Measurements from ENCODE around the gene TPX2. TPM values are rescaled to one million over a fixed set of nuclear protein-coding genes. Genes with fewer than 3 reads are reported as not detected.

The TPX2 gene
- total RNA-seq, 4 donors from 2014 or later = 0.12 to 32.4 (median 0.59) TPM; not detected in 1

DNA sequence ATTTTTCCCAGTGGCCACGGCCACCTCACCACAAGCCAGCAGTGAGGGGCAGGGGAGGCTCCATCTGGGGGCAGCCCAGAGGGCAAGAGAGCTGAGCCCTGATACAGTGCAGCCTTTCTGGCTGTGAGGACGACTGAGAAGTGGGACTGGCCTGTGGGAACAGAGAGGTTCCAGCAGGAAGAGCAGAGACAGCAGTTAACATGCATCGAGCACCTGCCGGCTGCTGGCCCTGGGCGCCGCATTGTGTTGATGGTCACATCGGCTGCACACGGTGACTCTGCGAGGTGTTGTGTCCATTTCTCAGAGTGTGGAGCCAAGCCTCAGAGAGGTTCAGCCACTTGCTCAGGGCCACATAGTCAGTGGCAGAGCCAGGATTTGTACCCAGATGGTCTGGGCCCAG lies 96.5 kb downstream of the TPX2 start:
- peak overlapping the region; percentile 17 to 24 for H3K27ac ChIP-seq
- no peak overlapping the region for H3K4me3 ChIP-seq
- TF ChIP-seq CTCF (IDR thresholded peaks at IDR 0.05) (no peak), POLR2A (IDR thresholded peaks at IDR 0.05) (no peak)
- no peaks in the 10 kb centered on the region for H3K9me3 ChIP-seq
- H3K36me3 ChIP-seq = no peaks in the 10 kb centered on the region
- H3K27me3 ChIP-seq = no peaks in the 10 kb centered on the region
- intact Hi-C loops (cut with DNase I; ENCODE audit: low total_unique reads) = no loop called here
- no peaks in the 10 kb centered on the region for H3K4me1 ChIP-seq
- DNase-seq = no peak

- DNase-seq = peak; percentile 73 to 79
- Histone ChIP-seq H3K9me3 (no peaks in the 10 kb centered on the region), H3K27me3 (no peaks in the 10 kb centered on the region), H3K36me3 (no peaks in the 10 kb centered on the region), H3K4me3 (no peak overlapping the region), H3K4me1 (no peaks in the 10 kb centered on the region), H3K27ac (peak overlapping the region; percentile 17 to 24)
- TF ChIP-seq CTCF (IDR thresholded peaks at IDR 0.05) (no peak), POLR2A (IDR thresholded peaks at IDR 0.05) (no peak)
- intact Hi-C loops (cut with DNase I; ENCODE audit: low total_unique reads) = no loop called here
These were observed 97.1 kb downstream of the TPX2 start for GRCh38 chr20:31835977-31836852.

GRCh38 chr20:31836853-31837608 lies 97.9 kb downstream of the TPX2 start:
- TF ChIP-seq POLR2A (IDR thresholded peaks at IDR 0.05) (no peak), CTCF (IDR thresholded peaks at IDR 0.05) (no peak)
- no peaks in the 10 kb centered on the region for H3K9me3 ChIP-seq
- no peaks in the 10 kb centered on the region for H3K36me3 ChIP-seq
- intact Hi-C loops (cut with DNase I; ENCODE audit: low total_unique reads) = no loop called here
- DNase-seq = no peak
- peaks cover 0 to 6% of the 10 kb centered on the region in 2 donors for H3K4me1 ChIP-seq
- H3K4me3 ChIP-seq = no peak overlapping the region
- no peak overlapping the region for H3K27ac ChIP-seq
- no peaks in the 10 kb centered on the region for H3K27me3 ChIP-seq

DNA sequence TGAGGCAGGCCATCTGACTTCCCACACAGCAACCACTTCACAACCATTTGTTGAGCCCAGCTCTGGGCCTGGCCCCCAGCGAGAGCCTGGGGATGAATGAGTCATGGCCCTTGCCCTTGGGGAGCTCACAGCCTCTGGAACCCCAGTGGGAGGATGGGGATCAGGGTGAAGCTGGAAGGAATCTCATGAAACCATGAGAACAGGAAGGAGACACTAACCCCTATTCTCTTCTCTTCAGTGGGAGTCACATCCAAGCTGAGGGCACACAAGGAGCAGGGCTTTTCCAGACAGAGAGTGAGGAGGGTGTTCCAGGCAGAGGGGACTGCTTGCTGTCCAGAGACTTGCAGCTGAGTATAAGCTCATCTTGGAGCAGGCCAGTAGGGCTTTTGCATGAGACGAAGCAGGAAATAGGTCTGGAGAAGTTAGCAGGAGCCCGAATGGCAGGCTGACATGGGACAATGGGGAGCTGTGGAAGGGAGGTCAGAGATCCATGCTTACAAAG lies 98.9 kb downstream of the TPX2 start:
- Histone ChIP-seq H3K36me3 (no peaks in the 10 kb centered on the region), H3K9me3 (no peaks in the 10 kb centered on the region), H3K27ac (peak overlapping the region in 1 of 2 donors; percentile 27), H3K27me3 (no peaks in the 10 kb centered on the region), H3K4me3 (no peak overlapping the region), H3K4me1 (peaks cover 0 to 14% of the 10 kb centered on the region in 2 donors)
- DNase-seq = no peak
- no peak for TF ChIP-seq CTCF (IDR thresholded peaks at IDR 0.05)
- no peak for TF ChIP-seq POLR2A (IDR thresholded peaks at IDR 0.05)
- intact Hi-C loops (cut with DNase I; ENCODE audit: low total_unique reads) = no loop called here
